ENCODE results near the gene PIAS1.

GRCh38 chr15:68232937-68233336 is 178.8 kb downstream of the PIAS1 start:
- TF ChIP-seq, protein P1, sequence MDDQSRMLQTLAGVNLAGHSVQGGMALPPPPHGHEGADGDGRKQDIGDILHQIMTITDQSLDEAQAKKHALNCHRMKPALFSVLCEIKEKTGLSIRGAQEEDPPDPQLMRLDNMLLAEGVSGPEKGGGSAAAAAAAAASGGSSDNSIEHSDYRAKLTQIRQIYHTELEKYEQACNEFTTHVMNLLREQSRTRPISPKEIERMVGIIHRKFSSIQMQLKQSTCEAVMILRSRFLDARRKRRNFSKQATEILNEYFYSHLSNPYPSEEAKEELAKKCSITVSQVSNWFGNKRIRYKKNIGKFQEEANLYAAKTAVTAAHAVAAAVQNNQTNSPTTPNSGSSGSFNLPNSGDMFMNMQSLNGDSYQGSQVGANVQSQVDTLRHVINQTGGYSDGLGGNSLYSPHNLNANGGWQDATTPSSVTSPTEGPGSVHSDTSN (IDR thresholded peaks at IDR 0.05), result no peak
- no peak for TF ChIP-seq POLR2A (IDR thresholded peaks at IDR 0.05; ENCODE audit: low read length)
- TF ChIP-seq, protein P2, sequence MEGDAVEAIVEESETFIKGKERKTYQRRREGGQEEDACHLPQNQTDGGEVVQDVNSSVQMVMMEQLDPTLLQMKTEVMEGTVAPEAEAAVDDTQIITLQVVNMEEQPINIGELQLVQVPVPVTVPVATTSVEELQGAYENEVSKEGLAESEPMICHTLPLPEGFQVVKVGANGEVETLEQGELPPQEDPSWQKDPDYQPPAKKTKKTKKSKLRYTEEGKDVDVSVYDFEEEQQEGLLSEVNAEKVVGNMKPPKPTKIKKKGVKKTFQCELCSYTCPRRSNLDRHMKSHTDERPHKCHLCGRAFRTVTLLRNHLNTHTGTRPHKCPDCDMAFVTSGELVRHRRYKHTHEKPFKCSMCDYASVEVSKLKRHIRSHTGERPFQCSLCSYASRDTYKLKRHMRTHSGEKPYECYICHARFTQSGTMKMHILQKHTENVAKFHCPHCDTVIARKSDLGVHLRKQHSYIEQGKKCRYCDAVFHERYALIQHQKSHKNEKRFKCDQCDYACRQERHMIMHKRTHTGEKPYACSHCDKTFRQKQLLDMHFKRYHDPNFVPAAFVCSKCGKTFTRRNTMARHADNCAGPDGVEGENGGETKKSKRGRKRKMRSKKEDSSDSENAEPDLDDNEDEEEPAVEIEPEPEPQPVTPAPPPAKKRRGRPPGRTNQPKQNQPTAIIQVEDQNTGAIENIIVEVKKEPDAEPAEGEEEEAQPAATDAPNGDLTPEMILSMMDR (IDR thresholded peaks at IDR 0.05), result no peak
- no peak for TF ChIP-seq MYC (IDR thresholded peaks at IDR 0.05; ENCODE audit: borderline replicate concordance, low read length)
